GM12865 (cell line): ENCODE data around the gene PNRC1.
"Not testable (repeated sequence)": the region's sequence is repeated elsewhere in the genome, so short reads cannot be mapped to it uniquely, and the experiment has no call there.

Experiments
- DNase-seq: peaks from one replicate; pipeline ENCODE4 v3.0.0; 2010; ENCODE audit warnings: low read depth
- H3K4me3 ChIP-seq: 2 replicates; pipeline ENCODE4 v1.5.1; 2011; ENCODE audit warnings: mild to moderate bottlenecking, low read depth, low read length, control low read depth
- TF ChIP-seq, protein P1 (sequence below): IDR thresholded peaks from 2 replicates; pipeline ENCODE4 v1.5.1; 2011; ENCODE audit warnings: low read length, control low read depth, low read depth, inconsistent platforms; ENCODE audit not compliant: insufficient read depth; ENCODE audit errors: missing control alignments

Gene PNRC1

GRCh38 chr6:89058627-89059026 is 21.9 kb upstream of the PNRC1 start:
- TF ChIP-seq, protein P1, sequence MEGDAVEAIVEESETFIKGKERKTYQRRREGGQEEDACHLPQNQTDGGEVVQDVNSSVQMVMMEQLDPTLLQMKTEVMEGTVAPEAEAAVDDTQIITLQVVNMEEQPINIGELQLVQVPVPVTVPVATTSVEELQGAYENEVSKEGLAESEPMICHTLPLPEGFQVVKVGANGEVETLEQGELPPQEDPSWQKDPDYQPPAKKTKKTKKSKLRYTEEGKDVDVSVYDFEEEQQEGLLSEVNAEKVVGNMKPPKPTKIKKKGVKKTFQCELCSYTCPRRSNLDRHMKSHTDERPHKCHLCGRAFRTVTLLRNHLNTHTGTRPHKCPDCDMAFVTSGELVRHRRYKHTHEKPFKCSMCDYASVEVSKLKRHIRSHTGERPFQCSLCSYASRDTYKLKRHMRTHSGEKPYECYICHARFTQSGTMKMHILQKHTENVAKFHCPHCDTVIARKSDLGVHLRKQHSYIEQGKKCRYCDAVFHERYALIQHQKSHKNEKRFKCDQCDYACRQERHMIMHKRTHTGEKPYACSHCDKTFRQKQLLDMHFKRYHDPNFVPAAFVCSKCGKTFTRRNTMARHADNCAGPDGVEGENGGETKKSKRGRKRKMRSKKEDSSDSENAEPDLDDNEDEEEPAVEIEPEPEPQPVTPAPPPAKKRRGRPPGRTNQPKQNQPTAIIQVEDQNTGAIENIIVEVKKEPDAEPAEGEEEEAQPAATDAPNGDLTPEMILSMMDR, result no peak
- no peak for DNase-seq
- H3K4me3 ChIP-seq, result no peak overlapping the region

DNA sequence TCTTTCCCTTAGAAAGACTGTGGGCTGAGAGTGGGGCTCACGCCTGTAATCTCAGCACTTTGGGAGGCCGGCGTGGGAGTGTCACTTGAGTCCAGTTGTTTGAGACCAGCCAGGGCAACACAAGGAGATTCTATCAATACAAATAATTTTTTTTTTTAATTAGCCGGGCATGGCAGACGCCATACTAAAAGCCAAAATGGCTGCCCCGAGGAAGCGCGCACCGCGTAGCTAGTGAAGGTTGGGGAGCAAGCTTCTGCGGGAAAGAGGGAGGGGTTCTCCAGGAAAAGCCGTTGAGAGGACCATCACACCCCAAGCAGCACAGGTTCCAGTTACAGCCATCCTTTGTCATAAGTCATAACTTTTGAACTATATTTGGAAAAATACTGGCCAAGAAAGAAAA is 21.3 kb upstream of the PNRC1 start:
- DNase-seq, result no peak
- no peak overlapping the region for H3K4me3 ChIP-seq
- TF ChIP-seq, protein P1, result no peak

- no peak overlapping the region for H3K4me3 ChIP-seq
- TF ChIP-seq, protein P1, result no peak
- DNase-seq, result no peak
Measured at GRCh38 chr6:89063881-89064280, 16.7 kb upstream of the PNRC1 start.

- not testable (repeated sequence) for DNase-seq, H3K4me3 ChIP-seq
Measured at GRCh38 chr6:89064931-89065330, 15.6 kb upstream of the PNRC1 start.

DNA sequence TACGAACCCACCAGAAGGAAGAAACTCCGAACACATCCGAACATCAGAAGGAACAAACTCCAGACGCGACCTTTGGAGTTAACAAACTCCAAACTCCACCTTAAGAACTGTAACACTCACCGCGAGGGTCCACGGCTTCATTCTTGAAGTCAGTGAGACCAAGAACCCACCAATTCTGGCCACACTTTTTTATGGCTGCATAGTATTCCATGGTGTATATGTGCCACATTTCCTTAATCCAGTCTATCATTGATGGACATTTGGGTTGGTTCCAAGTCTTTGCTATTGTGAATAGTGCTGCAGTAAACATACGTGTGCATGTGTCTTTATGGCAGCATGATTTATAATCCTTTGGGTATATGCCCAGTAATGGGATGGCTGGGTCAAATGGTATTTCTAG is 14.4 kb upstream of the PNRC1 start:
- not testable (repeated sequence) for DNase-seq, H3K4me3 ChIP-seq

DNA sequence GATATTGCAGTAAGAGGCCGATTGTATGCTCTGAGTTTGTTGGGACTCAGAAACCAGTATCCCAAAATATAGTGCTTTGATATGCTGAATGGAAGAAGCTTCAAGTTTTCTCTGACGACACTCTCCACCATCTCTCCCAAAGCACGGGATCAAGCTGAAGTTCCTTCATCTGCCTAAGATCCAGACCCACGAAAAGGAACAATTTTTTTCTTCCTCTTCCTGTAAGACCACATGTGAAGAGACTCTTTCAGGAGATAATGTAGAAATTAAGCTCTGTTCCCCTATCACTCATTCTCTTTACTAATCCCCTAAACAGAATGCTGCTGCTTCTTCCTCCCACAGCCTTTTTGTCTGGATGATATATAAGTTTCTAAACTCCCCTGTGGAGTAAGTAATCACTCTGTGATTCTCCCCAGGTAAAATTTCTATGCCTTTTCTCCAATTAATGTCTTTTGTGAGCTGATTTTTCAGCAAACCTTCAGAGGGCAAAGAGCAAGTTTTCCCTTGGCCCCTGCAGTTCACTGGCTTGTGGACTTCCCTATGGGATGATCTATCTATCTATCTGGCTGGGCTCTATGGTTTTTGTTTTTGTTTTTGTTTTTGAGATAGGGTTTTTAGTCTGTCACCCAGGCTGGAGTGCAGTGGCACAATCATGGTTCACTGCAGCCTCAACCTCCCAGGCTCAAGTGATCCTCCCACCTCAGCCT is 13.5 kb upstream of the PNRC1 start:
- no peak overlapping the region for H3K4me3 ChIP-seq
- TF ChIP-seq, protein P1, result no peak
- no peak for DNase-seq

DNA sequence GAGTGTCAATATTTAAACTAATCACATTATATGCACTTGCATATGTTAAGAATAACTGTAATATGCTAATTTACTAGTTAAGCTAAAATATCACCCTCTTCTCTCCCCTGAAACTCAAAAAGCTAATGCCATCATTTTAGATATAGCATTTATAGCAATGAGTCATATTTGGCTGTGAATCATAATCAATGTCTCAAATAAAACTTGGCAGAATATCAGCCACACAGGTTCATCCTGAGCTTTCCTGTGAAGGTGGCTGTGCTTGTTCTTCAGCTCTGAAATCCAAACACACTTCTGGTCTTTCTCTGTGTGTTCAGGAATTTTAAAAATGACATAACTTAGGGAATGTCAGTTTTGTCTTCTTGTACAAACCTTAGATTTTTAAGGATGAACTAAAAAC is 12.8 kb upstream of the PNRC1 start:
- H3K4me3 ChIP-seq, result no peak overlapping the region
- TF ChIP-seq, protein P1, result no peak
- DNase-seq, result no peak

DNA sequence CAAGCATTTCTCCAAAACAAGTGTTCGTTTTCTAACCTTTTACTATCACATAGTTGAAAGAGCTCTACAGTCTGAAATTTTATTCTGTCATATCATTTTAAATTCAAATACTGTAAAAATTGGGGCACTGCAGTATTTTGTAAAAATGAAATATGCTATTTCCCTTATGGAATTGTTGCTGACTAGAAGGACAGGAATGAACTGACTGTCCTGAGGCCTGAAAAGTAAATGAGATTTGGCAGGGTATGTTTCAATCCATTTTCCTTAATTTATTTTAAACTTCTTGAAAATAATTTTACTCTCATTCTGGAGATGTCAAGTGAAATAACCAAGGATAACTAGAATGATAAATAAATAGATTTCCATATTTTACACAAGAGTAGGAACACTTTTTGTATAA is 11.9 kb upstream of the PNRC1 start:
- TF ChIP-seq, protein P1, result no peak
- no peak overlapping the region for H3K4me3 ChIP-seq
- DNase-seq, result no peak
